Coronary artery (tissue), 2 donors: ENCODE measurements around the gene PAFAH2.

Experiments
- DNase-seq: peaks from one replicate; pipeline ENCODE4 v3.0.0-alpha.2; 2017; ENCODE audit warnings: low spot score
- H3K27ac ChIP-seq, 2 donors: fragments of 200-600 bp; sonication (generic); one replicate each; pipeline ENCODE4 v1.5.1; 2016 to 2019
- H3K4me3 ChIP-seq: fragments of 200-600 bp; sonication (generic); 2 replicates; pipeline ENCODE4 v1.5.1; 2016; ENCODE audit warnings: mild to moderate bottlenecking, moderate library complexity
- TF ChIP-seq, protein P1 (sequence below): fragments of 200-600 bp; sonication (generic); IDR thresholded peaks from one replicate; pipeline ENCODE4 v1.5.1; 2019; ENCODE audit warnings: antibody characterized with exemption

PAFAH2 gene

DNA sequence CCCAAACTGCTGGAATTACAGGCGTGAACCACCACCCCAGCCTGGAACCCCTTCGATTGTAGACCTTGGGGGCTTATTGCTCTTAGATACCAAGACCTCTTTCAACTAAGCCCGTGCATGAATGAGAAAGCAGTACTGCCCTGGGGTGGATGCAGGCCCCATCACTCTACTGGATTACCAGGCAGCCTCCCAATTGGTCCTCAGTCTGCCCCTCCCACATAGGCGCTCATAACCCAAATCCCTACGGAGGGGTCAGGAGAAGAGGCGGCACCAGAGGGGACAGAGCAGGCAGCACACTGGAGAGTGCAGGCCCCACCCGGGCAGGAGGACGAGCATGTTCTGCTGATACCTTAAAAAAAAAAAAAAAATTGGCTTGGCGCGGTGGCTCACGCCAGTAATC, 79.2 kb downstream of the PAFAH2 start:
- Histone ChIP-seq H3K27ac (no peak overlapping the region), H3K4me3 (no peak overlapping the region)
- TF ChIP-seq, protein P1, sequence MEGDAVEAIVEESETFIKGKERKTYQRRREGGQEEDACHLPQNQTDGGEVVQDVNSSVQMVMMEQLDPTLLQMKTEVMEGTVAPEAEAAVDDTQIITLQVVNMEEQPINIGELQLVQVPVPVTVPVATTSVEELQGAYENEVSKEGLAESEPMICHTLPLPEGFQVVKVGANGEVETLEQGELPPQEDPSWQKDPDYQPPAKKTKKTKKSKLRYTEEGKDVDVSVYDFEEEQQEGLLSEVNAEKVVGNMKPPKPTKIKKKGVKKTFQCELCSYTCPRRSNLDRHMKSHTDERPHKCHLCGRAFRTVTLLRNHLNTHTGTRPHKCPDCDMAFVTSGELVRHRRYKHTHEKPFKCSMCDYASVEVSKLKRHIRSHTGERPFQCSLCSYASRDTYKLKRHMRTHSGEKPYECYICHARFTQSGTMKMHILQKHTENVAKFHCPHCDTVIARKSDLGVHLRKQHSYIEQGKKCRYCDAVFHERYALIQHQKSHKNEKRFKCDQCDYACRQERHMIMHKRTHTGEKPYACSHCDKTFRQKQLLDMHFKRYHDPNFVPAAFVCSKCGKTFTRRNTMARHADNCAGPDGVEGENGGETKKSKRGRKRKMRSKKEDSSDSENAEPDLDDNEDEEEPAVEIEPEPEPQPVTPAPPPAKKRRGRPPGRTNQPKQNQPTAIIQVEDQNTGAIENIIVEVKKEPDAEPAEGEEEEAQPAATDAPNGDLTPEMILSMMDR = no peak
- no peak for DNase-seq

- DNase-seq = no peak
- TF ChIP-seq, protein P1 = no peak
- Histone ChIP-seq H3K4me3 (no peak overlapping the region), H3K27ac (no peak overlapping the region)
Observed at GRCh38 chr1:25917996-25918395, 79.9 kb downstream of the PAFAH2 start.

DNA sequence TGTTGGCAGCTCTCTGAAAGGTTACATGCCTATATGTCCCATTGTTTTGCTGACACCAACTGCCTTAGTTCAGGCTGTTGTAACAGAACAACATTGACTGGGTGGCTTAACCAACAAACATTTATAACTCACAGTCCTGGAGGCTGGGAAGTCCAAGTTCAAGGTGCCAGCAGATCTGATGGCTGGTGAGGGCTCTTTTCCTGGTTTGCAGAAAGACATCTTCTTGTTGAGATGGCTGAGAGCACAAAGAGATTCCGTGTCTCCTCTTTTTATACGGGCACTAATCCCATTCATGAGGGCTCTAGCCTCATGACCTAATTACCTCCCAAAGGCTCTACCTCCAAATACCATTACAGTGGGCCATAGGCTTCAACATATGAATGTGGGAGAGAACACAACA, 81.4 kb downstream of the PAFAH2 start:
- no peak overlapping the region for H3K4me3 ChIP-seq
- no peak for DNase-seq
- TF ChIP-seq, protein P1 = no peak
- no peak overlapping the region for H3K27ac ChIP-seq

DNA sequence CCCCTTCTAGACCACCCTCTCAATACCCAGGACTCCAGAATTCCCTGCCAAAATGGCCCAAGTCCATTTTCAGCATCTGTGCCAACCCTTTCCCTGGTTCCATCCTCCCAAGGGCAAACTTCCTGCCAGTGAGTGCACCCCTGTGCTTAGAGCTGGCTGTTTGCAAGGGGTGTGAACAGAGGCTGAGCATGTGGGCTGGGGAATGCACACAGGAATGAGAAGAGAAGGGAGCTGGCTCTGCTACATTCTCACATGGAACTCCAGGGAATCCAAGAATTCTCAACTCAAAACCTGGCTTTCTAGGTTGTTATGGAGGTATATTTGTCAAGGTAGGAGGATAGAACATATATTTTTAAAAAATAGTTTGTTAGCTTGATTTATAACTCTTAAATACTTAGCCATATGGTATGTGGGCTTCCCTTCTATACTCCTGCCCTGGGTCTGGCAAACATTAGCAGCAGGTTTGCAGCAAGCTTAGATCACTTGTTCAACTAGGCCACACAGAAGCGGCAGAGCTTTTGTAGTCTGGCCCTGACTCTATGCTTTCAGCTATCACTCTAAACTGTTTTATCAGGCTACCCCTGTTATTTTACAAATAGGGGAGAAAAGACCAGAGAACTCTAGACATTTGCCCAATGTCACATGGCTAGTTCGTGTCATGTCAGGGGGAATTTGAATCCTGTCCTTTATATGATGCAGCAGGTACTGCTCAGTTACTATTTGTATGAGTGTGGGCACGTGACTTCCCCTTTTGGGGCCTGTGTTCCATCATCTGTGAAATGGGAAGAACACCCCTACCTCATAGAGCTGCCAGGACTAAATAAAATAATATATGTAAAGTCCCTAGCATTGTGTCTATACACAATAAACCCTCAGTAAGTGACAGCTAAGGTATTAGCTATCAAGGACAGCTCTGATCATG, 83.5 kb downstream of the PAFAH2 start:
- Histone ChIP-seq H3K4me3 (no peak overlapping the region), H3K27ac (no peak overlapping the region)
- no peak for DNase-seq
- TF ChIP-seq, protein P1 = no peak

- Histone ChIP-seq H3K4me3 (no peak overlapping the region), H3K27ac (no peak overlapping the region)
- DNase-seq = no peak
- TF ChIP-seq, protein P1 = no peak
Observed at GRCh38 chr1:25913206-25913605, 84.7 kb downstream of the PAFAH2 start.

GRCh38 chr1:25912076-25912831, 85.6 kb downstream of the PAFAH2 start:
- H3K27ac ChIP-seq = no peak overlapping the region
- DNase-seq = no peak
- H3K4me3 ChIP-seq = no peak overlapping the region
- TF ChIP-seq, protein P1 = no peak
